ENCODE measurements around the gene RNF167. TPM values are rescaled to one million over a fixed set of nuclear protein-coding genes. Genes with fewer than 3 reads are reported as not detected.

The RNF167 gene
- total and polyA plus RNA-seq, 2 of the 13 experiments (the other 11 are each of a cell fraction or from before 2014, with no cell fraction given): 44.1 to 45.4 TPM

DNA sequence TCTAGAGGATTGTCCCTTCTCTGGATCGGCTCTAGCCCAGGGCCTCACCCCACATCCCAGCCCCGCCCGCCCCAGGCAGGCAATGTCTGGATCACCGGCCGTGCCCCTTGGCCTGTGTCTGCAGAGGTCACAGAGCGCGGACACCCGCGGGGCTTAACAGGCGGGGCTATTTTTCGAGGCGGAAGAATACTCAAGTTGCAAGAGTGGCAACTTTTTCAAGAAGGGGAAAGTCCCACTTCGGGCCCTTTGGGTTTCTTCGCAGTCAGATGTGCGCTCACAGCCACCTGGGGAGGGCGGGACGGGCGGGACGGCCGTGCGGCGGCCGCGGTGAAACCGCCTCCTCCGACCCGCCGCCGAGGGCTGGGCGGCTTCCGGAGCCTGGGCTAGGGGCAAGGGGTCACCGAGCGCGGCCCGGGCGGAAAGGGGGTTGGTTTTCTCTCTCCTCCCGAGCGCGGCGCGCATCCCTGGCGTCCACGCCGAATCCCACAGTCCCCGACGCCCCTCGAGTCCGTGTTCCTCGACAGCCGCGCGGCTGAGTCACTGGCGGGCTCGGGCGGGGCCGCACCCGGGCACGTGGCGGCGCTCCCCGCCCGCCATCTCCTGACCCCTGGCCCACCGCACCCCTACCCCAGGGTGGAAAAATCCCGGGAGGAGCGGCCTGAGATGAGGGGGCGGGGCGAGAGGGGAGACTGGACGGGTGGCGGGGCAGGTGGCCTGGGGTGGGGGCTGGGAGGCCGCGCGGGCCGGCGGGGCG lies 9.4 kb downstream of the RNF167 start (continued):
- TF ChIP-seq, protein P1, sequence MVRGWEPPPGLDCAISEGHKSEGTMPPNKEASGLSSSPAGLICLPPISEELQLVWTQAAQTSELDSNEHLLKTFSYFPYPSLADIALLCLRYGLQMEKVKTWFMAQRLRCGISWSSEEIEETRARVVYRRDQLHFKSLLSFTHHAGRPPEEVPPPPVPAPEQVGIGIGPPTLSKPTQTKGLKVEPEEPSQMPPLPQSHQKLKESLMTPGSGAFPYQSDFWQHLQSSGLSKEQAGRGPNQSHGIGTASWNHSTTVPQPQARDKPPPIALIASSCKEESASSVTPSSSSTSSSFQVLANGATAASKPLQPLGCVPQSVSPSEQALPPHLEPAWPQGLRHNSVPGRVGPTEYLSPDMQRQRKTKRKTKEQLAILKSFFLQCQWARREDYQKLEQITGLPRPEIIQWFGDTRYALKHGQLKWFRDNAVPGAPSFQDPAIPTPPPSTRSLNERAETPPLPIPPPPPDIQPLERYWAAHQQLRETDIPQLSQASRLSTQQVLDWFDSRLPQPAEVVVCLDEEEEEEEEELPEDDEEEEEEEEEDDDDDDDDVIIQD (CRISPR knock-in tag; IDR thresholded peaks at IDR 0.05; ENCODE audit: low read depth): no peak
- TF ChIP-seq TGIF2 (CRISPR knock-in tag; IDR thresholded peaks at IDR 0.05) (peak; percentile 51; the same call in 1 of the 2 replicates), ZBTB3 (CRISPR knock-in tag; IDR thresholded peaks at IDR 0.05; ENCODE audit: borderline replicate concordance, low read depth) (no peak), ISX (CRISPR knock-in tag; conservative IDR thresholded peaks at IDR 0.05) (peak; percentile 26; the same call in 1 of the 2 replicates), SOX5 (CRISPR knock-in tag; IDR thresholded peaks at IDR 0.05; ENCODE audit: borderline replicate concordance) (peak; percentile 22; the same call in 1 of the 2 replicates), CBX5 (CRISPR knock-in tag; IDR thresholded peaks at IDR 0.05; ENCODE audit: borderline replicate concordance) (no peak), NBN (conservative IDR thresholded peaks at IDR 0.05) (no peak), ZNF101 (CRISPR knock-in tag; IDR thresholded peaks at IDR 0.05; ENCODE audit: borderline replicate concordance, low read depth) (no peak), ZNF367 (CRISPR knock-in tag; IDR thresholded peaks at IDR 0.05; ENCODE audit: borderline replicate concordance) (no peak), YEATS4 (CRISPR knock-in tag; IDR thresholded peaks at IDR 0.05; ENCODE audit: borderline replicate concordance) (peak; percentile 90), KAT7 (CRISPR knock-in tag; IDR thresholded peaks at IDR 0.05; ENCODE audit: borderline replicate concordance) (no peak), GLI4 (CRISPR knock-in tag; IDR thresholded peaks at IDR 0.05; ENCODE audit: borderline replicate concordance) (peak; percentile 89; the same call in 1 of the 2 replicates), ZNF24 (IDR thresholded peaks at IDR 0.05) (no peak), TCF7L2 (IDR thresholded peaks at IDR 0.05; ENCODE audit: low read depth, low read length) (no peak), ZNF883 (CRISPR knock-in tag; IDR thresholded peaks at IDR 0.05; ENCODE audit: not compliant biosample characterization) (no peak), ERF (CRISPR knock-in tag; IDR thresholded peaks at IDR 0.05) (peak; percentile 48; the same call in 1 of the 2 replicates), GFI1 (CRISPR knock-in tag; IDR thresholded peaks at IDR 0.05; ENCODE audit: borderline replicate concordance) (no peak), MEIS1 (CRISPR knock-in tag; IDR thresholded peaks at IDR 0.05; ENCODE audit: borderline replicate concordance) (no peak)
- TF ChIP-seq, protein P2, sequence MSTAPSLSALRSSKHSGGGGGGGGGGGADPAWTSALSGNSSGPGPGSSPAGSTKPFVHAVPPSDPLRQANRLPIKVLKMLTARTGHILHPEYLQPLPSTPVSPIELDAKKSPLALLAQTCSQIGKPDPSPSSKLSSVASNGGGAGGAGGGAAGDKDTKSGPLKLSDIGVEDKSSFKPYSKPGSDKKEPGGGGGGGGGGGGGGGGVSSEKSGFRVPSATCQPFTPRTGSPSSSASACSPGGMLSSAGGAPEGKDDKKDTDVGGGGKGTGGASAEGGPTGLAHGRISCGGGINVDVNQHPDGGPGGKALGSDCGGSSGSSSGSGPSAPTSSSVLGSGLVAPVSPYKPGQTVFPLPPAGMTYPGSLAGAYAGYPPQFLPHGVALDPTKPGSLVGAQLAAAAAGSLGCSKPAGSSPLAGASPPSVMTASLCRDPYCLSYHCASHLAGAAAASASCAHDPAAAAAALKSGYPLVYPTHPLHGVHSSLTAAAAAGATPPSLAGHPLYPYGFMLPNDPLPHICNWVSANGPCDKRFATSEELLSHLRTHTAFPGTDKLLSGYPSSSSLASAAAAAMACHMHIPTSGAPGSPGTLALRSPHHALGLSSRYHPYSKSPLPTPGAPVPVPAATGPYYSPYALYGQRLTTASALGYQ (CRISPR knock-in tag; IDR thresholded peaks at IDR 0.05): peak; percentile 5; the same call in 1 of the 2 replicates
- TF ChIP-seq, protein P3, sequence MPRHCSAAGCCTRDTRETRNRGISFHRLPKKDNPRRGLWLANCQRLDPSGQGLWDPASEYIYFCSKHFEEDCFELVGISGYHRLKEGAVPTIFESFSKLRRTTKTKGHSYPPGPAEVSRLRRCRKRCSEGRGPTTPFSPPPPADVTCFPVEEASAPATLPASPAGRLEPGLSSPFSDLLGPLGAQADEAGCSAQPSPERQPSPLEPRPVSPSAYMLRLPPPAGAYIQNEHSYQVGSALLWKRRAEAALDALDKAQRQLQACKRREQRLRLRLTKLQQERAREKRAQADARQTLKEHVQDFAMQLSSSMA (CRISPR knock-in tag; IDR thresholded peaks at IDR 0.05): no peak
- TF ChIP-seq, protein P4, sequence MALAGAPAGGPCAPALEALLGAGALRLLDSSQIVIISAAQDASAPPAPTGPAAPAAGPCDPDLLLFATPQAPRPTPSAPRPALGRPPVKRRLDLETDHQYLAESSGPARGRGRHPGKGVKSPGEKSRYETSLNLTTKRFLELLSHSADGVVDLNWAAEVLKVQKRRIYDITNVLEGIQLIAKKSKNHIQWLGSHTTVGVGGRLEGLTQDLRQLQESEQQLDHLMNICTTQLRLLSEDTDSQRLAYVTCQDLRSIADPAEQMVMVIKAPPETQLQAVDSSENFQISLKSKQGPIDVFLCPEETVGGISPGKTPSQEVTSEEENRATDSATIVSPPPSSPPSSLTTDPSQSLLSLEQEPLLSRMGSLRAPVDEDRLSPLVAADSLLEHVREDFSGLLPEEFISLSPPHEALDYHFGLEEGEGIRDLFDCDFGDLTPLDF (CRISPR knock-in tag; IDR thresholded peaks at IDR 0.05): peak; percentile 65
- TF ChIP-seq, protein P5, sequence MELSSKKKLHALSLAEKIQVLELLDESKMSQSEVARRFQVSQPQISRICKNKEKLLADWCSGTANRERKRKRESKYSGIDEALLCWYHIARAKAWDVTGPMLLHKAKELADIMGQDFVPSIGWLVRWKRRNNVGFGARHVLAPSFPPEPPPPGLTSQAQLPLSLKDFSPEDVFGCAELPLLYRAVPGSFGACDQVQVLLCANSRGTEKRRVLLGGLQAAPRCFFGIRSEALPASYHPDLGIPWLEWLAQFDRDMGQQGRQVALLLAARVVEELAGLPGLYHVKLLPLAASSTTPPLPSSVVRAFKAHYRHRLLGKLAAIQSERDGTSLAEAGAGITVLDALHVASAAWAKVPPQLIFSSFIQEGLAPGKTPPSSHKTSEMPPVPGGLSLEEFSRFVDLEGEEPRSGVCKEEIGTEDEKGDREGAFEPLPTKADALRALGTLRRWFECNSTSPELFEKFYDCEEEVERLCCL (CRISPR knock-in tag; IDR thresholded peaks at IDR 0.05; ENCODE audit: borderline replicate concordance): no peak
- TF ChIP-seq, protein P6, sequence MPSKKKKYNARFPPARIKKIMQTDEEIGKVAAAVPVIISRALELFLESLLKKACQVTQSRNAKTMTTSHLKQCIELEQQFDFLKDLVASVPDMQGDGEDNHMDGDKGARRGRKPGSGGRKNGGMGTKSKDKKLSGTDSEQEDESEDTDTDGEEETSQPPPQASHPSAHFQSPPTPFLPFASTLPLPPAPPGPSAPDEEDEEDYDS (CRISPR knock-in tag; IDR thresholded peaks at IDR 0.05): no peak

Data from HepG2 (cell line).